C1 segment of cervical spinal cord (tissue), 14 donors: ENCODE measurements around the gene LAGE3.

Experiments
- DNase-seq, 14 donors: peaks; one replicate each; lab custom pipeline; 2025; lab: John Stamatoyannopoulos, UW

The LAGE3 gene

GRCh38 chrX:154435171-154435733, 43.8 kb downstream of the LAGE3 start:
- no peak for DNase-seq

- DNase-seq = no peak
Observed at GRCh38 chrX:154434394-154435168, 44.5 kb downstream of the LAGE3 start.

DNA sequence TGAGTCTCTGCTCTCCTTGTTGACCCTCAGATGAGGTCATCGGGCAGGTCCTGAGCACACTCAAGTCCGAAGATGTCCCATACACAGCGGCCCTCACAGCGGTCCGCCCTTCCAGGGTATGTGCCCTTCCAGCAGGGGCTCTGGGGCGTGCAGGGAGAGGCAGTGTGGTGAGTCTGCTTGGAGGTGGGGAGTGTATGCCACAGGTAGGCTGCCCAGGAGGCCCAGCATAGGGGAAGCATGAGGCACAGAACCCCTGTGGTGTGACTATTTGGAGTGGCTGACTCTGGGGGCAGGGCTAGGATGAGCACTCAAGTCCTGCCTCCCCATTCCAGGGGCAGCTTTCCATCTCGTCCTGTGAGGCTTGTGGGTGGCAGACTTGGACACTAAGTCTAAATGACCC, 45.5 kb downstream of the LAGE3 start:
- no peak for DNase-seq

GRCh38 chrX:154432210-154432609, 46.9 kb downstream of the LAGE3 start:
- DNase-seq = no peak

DNA sequence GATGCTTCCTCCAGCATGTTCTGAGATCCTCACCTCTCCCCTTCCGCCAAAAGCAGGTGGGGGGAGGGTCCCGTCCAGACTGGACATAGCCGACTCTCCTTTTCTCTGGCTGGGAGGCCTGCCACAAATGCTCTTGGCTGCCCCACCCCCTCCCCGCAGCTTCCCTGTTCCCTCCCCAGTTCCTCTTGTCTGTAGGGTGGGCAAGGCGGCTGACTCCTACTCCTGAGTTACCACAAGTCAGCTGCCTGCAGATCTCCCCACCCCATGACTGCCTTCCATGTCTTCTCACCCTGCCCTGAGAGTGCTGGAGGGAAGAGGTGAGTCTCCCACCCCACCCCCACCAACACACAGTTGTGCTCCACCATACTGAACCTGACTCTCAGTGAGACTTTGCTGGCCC, 47.7 kb downstream of the LAGE3 start:
- DNase-seq = peak in 7 of 14 donors; percentile 2 to 51 (median 27)

- DNase-seq = no peak
Observed at GRCh38 chrX:154430916-154431315, 48.2 kb downstream of the LAGE3 start.

DNA sequence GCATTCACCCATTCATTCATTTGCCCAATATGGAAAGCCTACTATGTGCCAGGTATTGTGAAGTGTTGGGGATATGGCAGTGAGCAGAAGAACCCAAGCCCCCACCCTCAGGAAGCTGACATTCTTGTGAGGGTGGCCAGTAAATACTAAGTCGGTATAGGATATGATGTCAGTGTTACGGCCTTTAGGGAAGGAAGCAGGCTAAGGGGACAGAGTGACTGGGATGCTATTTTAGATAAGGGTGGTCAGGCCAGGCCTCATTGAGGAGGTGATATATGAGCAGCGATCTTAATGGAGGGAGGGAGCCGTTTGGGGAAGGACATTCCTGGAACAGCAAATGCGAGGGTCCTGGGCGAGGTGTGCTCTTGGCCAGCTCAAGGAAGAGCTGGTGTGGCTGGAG, 48.6 kb downstream of the LAGE3 start:
- DNase-seq = no peak

- DNase-seq = no peak
Observed at GRCh38 chrX:154429711-154430110, 49.4 kb downstream of the LAGE3 start.

DNA sequence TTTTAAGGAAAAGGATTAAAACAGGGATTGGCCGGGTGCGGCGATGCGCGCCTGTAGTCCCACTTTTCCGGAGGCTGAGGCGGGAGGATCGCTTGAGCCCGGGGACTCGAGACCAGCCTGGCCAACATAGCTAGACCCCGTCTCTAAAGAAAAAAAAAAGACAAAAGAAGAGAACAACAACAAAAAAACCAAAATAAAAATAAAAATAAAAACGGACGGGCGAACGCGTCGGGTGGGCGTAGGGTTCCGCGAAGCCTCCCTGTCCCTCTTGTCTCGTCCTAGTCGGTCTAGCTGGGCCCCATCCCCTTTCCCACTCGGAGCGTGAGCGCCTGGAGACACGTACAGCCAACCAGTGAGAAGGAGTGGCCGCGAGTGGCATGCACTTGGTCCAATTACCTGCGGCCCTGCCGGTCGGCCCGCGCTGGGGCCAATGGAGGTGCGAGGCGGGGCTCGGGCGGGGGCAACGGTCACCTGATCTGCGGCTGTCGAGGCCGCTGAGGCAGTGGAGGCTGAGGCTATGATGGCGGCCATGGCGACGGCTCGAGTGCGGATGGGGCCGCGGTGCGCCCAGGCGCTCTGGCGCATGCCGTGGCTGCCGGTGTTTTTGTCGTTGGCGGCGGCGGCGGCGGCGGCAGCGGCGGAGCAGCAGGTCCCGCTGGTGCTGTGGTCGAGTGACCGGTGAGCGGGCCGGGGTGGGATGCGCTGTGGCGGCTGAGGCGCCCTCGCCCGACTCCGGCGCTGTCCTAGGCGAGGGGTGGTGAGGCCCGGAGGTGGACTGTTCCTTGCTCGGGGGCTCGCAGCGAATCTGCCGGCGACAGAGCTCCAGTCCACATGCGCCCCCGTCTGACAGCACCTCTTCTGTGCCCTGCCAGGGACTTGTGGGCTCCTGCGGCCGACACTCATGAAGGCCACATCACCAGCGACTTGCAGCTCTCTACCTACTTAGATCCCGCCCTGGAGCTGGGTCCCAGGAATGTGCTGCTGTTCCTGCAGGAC, 50.6 kb downstream of the LAGE3 start, which contains the start of gene ATP6AP1:
Gene ATP6AP1, plus strand, starts transcription at position 502 of the 996 bp plus-strand sequence. Its CDS starts 16 bp downstream, at position 518.
- DNase-seq = peak in 13 of 14 donors; percentile 23 to 90 (median 81)
